GM12878 (cell line): Measurements from ENCODE around the gene AGPAT4. TPM values are rescaled to one million over a fixed set of nuclear protein-coding genes. Genes with fewer than 3 reads are reported as not detected.

Experiments
- ATAC-seq: fragments of 200-7000 bp; cut with Tn5 transposase; 3 replicates; pipeline ENCODE4 v1.9.1; 2020; ENCODE audit warnings: mild to moderate bottlenecking, moderate library complexity
- BruUV-seq: library from RNA; stranded (reverse); fragments of 400-500 nt; replicated peaks from 2 replicates; lab custom pipeline; 2021; lab: Mats Ljungman, UMichigan
- CTCF ChIA-PET: fragments of 300-600 bp; sonication (Branson Sonifier 250); formaldehyde crosslinking; extraction: SDS; loops from one replicate; lab custom pipeline; 2021; ENCODE audit warnings: inconsistent platforms; lab: Yijun Ruan, JAX
- POLR2A ChIA-PET: fragments of 350-600 bp; formaldehyde crosslinking; extraction: SDS; loops from one replicate; lab custom pipeline; 2021; ENCODE audit warnings: inconsistent platforms; lab: Charles Lee
- RAD21 ChIA-PET: fragments of 300-600 bp; sonication (Branson Sonifier 250); formaldehyde crosslinking; loops from one replicate; lab custom pipeline; 2023; ENCODE audit warnings: antibody characterized with exemption; ENCODE audit not compliant: unreplicated experiment; lab: Charles Lee
- SMC1A ChIA-PET: fragments of 300-600 bp; sonication (Branson Sonifier 250); formaldehyde crosslinking; loops from one replicate; lab custom pipeline; 2023; ENCODE audit not compliant: unreplicated experiment, uncharacterized antibody; lab: Charles Lee
- DNase-seq: peaks from one replicate; pipeline ENCODE4 v3.0.0-alpha.2; 2011; ENCODE audit warnings: low read depth, low spot score
- FAIRE-seq: peaks from 3 replicates; lab custom pipeline; 2011; peaks lifted over from hg19 to GRCh38; lab: Jason Lieb, UNC
- H2AFZ ChIP-seq: 2 replicates; pipeline ENCODE4 v1.6.0; 2011; ENCODE audit warnings: low read depth, low read length, control low read depth; ENCODE audit not compliant: control insufficient read depth
- H3K27ac ChIP-seq: 2 replicates; pipeline ENCODE4 v1.5.1; 2011; ENCODE audit warnings: control low read depth; ENCODE audit not compliant: control insufficient read depth, insufficient read depth
- H3K27me3 ChIP-seq, 2 experiments: replicated peaks in 1 of 2; 2 replicates each; pipeline versions ENCODE4 v1.6.0 to v1.6.1; 2011; ENCODE audit warnings: low read length in 1 of 2; ENCODE audit not compliant: control insufficient read depth in 2 of 2, insufficient read depth in 2 of 2
- H3K36me3 ChIP-seq, 2 experiments: 2 replicates each; pipeline ENCODE4 v1.5.1; 2011; ENCODE audit warnings: low read length in 1 of 2; ENCODE audit not compliant: control insufficient read depth in 2 of 2, insufficient read depth in 2 of 2
- H3K4me1 ChIP-seq: 2 replicates; pipeline ENCODE4 v1.6.1; 2011; ENCODE audit warnings: mild to moderate bottlenecking, low read length, moderate library complexity, mixed read lengths; ENCODE audit not compliant: control insufficient read depth, insufficient read depth
- H3K4me2 ChIP-seq: 2 replicates; pipeline ENCODE4 v1.6.0; 2011; ENCODE audit warnings: control low read depth; ENCODE audit not compliant: control insufficient read depth, insufficient read depth
- H3K4me3 ChIP-seq: fragments of 200-600 bp; sonication (generic); 2 replicates; pipeline ENCODE4 v1.5.1; 2016
- H3K79me2 ChIP-seq: 2 replicates; pipeline ENCODE4 v1.6.0; 2011; ENCODE audit warnings: low read length; ENCODE audit not compliant: control insufficient read depth, insufficient read depth
- H3K9ac ChIP-seq: 2 replicates; pipeline ENCODE4 v1.8.0; 2011; ENCODE audit warnings: low read length, control low read depth, mixed read lengths; ENCODE audit not compliant: control insufficient read depth, insufficient read depth
- H3K9me3 ChIP-seq: replicated peaks from 3 replicates; pipeline ENCODE4 v1.5.1; 2011; ENCODE audit warnings: mild to moderate bottlenecking, low read length; ENCODE audit not compliant: control insufficient read depth, insufficient read depth
- H4K20me1 ChIP-seq: 2 replicates; pipeline ENCODE4 v1.6.0; 2011; ENCODE audit not compliant: control insufficient read depth, insufficient read depth
- DPF2 ChIP-seq: fragments of 450-650 bp; IDR thresholded peaks from 2 replicates; pipeline ENCODE4 v1.6.1; 2017; ENCODE audit warnings: mild to moderate bottlenecking
- EGR1 ChIP-seq, 2 experiments: IDR thresholded peaks; 1 replicate in 1 of 2; 2 replicates in 1 of 2; pipeline ENCODE4 v1.6.1; 2011 to 2012; ENCODE audit warnings: low read depth in 2 of 2, low read length in 2 of 2, borderline replicate concordance in 1 of 2, mild to moderate bottlenecking in 1 of 2, moderate library complexity in 1 of 2
- ETV6 ChIP-seq, 2 experiments: fragments of 450-650 bp in 1 of 2; IDR thresholded peaks in 1 of 2; conservative IDR thresholded peaks in 1 of 2; 2 replicates each; pipeline ENCODE4 v1.6.1; 2014; ENCODE audit warnings: antibody characterized with exemption in 1 of 2, borderline replicate concordance in 1 of 2, low read depth in 1 of 2, mild to moderate bottlenecking in 1 of 2, moderate library complexity in 1 of 2
- EZH2 ChIP-seq: IDR thresholded peaks from 2 replicates; pipeline ENCODE4 v1.6.1; 2012; ENCODE audit warnings: low read depth, mild to moderate bottlenecking, control low read depth, inconsistent platforms, low read length, borderline replicate concordance; ENCODE audit not compliant: control insufficient read depth
- IKZF2 ChIP-seq, 2 experiments: fragments of 450-650 bp; IDR thresholded peaks; 2 replicates each; pipeline ENCODE4 v1.6.1; 2017; ENCODE audit warnings: mild to moderate bottlenecking in 2 of 2, moderate library complexity in 2 of 2
- RAD21 ChIP-seq: IDR thresholded peaks from 2 replicates; pipeline ENCODE4 v1.6.1; 2011; ENCODE audit warnings: mild to moderate bottlenecking, low read depth, low read length, moderate library complexity; ENCODE audit not compliant: insufficient read depth
- RB1 ChIP-seq: fragments of 450-650 bp; formaldehyde crosslinking; IDR thresholded peaks from 2 replicates; pipeline ENCODE4 v1.6.1; 2017; ENCODE audit warnings: mild to moderate bottlenecking, borderline replicate concordance
- SMARCA5 ChIP-seq: fragments of 450-650 bp; IDR thresholded peaks from 2 replicates; pipeline ENCODE4 v1.6.1; 2017; ENCODE audit warnings: mild to moderate bottlenecking
- SREBF1 ChIP-seq: IDR thresholded peaks from 2 replicates; pipeline ENCODE4 v1.6.1; 2012; ENCODE audit warnings: mild to moderate bottlenecking, low read length
- ZNF274 ChIP-seq: IDR thresholded peaks from one replicate; pipeline ENCODE4 v1.8.0; 2011; ENCODE audit not compliant: insufficient read length, insufficient read depth
- WGBS: methylation state at CpG from one replicate; pipeline ENCODE4 v1.1.6; 2016; ENCODE audit warnings: low lambda C conversion rate; ENCODE audit not compliant: insufficient replicate concordance, insufficient coverage; ENCODE audit errors: missing lambda C conversion rate; 5-methylcytosine and 5-hydroxymethylcytosine counted together
- in situ Hi-C: fragments of 300-500 bp; cut with MboI; formaldehyde crosslinking; loops from 9 replicates; pipeline ENCODE4 v1.14.3; 2018; ENCODE audit warnings: mixed read lengths
- intact Hi-C: fragments of 100-400 bp; cut with micrococcal nuclease; formaldehyde crosslinking; loops from one replicate; pipeline ENCODE4 v1.14.2; 2022; ENCODE audit not compliant: unreplicated experiment
- polyA plus RNA-seq, 11 experiments: library from polyadenylated mRNA; depleted of rRNA in 4 of 11; unstranded in 6 of 11; stranded (reverse) in 5 of 11; fragments of >200 nt; fragmentation: Nextera tagmentation in 4 of 11; fragmentation: Illumina TruSeq in 1 of 11; extraction: Ambion mirVana in 4 of 11; extraction: Trizol in 1 of 11; gene quantifications; 1 replicate in 1 of 11; 2 replicates in 10 of 11; pipeline versions ENCODE4 v1.2.1 to v1.2.3, GENCODE V29; 2011 to 2016; ENCODE audit warnings: inconsistent platforms in 2 of 11, missing spikeins in 2 of 11, low read depth in 1 of 11
- total RNA-seq, 4 experiments: library from RNA; depleted of rRNA in 3 of 4; stranded (reverse); fragments of >200 nt in 3 of 4; fragmentation: Illumina TruSeq in 1 of 4; extraction: Trizol in 1 of 4; gene quantifications; 2 replicates each; pipeline versions ENCODE4 v1.2.1 to v1.2.3, GENCODE V29; 2013 to 2021
- TF ChIP-seq, protein P1 (sequence below): IDR thresholded peaks from 2 replicates; pipeline ENCODE4 v1.6.1; 2011; ENCODE audit warnings: borderline replicate concordance, low read depth, mild to moderate bottlenecking, moderate library complexity, mixed read lengths, low read length; ENCODE audit not compliant: insufficient read depth; ENCODE audit errors: extremely low read length
- TF ChIP-seq, protein P2 (sequence below): IDR thresholded peaks from 2 replicates; pipeline ENCODE4 v1.6.1; 2012; ENCODE audit warnings: low read depth, low read length, improper control_type of control experiment

The AGPAT4 gene
- total and polyA plus RNA-seq, 10 of the 15 experiments (the other 5 are each of a cell fraction or from before 2014, with no cell fraction given): 0.34 to 2.2 (median 1.3) TPM

GRCh38 chr6:161239001-161239400 lies 34.9 kb downstream of the AGPAT4 start:
- Histone ChIP-seq H3K4me1 (peaks cover 10% of the 10 kb centered on the region; the same call in 1 of the 2 replicates), H3K27ac (no peak overlapping the region), H3K4me2 (no peak overlapping the region), H3K9ac (no peak overlapping the region), H3K9me3 (no peaks in the 10 kb centered on the region), H4K20me1 (no peaks in the 10 kb centered on the region), H2AFZ (no peak overlapping the region), H3K79me2 (no peaks in the 10 kb centered on the region), H3K4me3 (no peak overlapping the region), H3K36me3 (no peaks in the 10 kb centered on the region), H3K27me3 (no peaks in the 10 kb centered on the region)
- in situ Hi-C loops: no loop called here
- CTCF ChIA-PET: no interaction called here
- RAD21 ChIA-PET: no interaction called here
- TF ChIP-seq SMARCA5 (no peak), ZNF274 (no peak)
- FAIRE-seq: no peak
- POLR2A ChIA-PET: no interaction called here
- SMC1A ChIA-PET: interaction anchor here (1.4 kb wide), 1 partner anchor 38 kb away, joined by 3 read pairs; no protein-coding TSS in a partner anchor
- DNase-seq: no peak
- WGBS: 71% methylated on average over 6 of the region's 6 CpGs
- no TSS peak for BruUV-seq
- intact Hi-C loops: no loop called here
- no peak for ATAC-seq

DNA sequence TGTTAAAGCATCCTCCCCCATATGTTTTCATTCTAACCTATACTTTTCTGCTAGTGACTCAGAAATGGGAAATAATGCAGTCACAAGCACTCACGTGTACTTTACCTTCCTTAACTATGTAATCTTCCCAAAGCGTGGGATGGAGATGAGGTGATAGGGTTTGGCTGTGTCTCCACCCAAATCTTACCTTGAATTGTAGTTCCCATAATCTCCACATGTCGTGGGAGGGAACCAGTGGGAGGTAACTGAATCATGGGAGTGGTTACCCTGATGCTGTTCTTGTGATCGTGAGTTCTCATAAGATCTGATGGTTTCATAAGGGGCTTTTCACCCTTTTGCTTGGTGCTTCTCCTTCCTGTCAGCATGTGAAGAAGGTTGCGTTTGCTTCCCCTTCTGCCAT lies 35.4 kb downstream of the AGPAT4 start:
- Histone ChIP-seq H3K4me3 (no peak overlapping the region), H3K9me3 (no peaks in the 10 kb centered on the region), H3K27ac (no peak overlapping the region), H2AFZ (no peak overlapping the region), H3K79me2 (no peaks in the 10 kb centered on the region), H3K27me3 (no peaks in the 10 kb centered on the region), H4K20me1 (no peaks in the 10 kb centered on the region), H3K4me1 (peaks cover 10% of the 10 kb centered on the region; the same call in 1 of the 2 replicates), H3K36me3 (no peaks in the 10 kb centered on the region), H3K4me2 (no peak overlapping the region), H3K9ac (no peak overlapping the region)
- ChIA-PET CTCF (no interaction called here), RAD21 (no interaction called here), POLR2A (no interaction called here), SMC1A (no interaction called here)
- intact Hi-C loops (no loop called here), in situ Hi-C loops (no loop called here)
- TF ChIP-seq, protein P1, sequence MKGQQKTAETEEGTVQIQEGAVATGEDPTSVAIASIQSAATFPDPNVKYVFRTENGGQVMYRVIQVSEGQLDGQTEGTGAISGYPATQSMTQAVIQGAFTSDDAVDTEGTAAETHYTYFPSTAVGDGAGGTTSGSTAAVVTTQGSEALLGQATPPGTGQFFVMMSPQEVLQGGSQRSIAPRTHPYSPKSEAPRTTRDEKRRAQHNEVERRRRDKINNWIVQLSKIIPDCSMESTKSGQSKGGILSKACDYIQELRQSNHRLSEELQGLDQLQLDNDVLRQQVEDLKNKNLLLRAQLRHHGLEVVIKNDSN: no peak
- TF ChIP-seq EGR1 (IDR thresholded peaks at IDR 0.05; ENCODE audit: borderline replicate concordance in 1 of 2, low read depth in 2 of 2, low read length in 2 of 2) (no peak), RAD21 (no peak), EZH2 (no peak), RB1 (no peak), IKZF2 (IDR thresholded peaks at IDR 0.05) (no peak), ETV6 (conservative IDR thresholded peaks at IDR 0.05 in 1 of 2, IDR thresholded peaks at IDR 0.05 in 1 of 2; ENCODE audit: borderline replicate concordance in 1 of 2, low read depth in 1 of 2) (no peak), DPF2 (no peak), SREBF1 (no peak)
- TF ChIP-seq, protein P2, sequence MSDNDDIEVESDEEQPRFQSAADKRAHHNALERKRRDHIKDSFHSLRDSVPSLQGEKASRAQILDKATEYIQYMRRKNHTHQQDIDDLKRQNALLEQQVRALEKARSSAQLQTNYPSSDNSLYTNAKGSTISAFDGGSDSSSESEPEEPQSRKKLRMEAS: no peak
- WGBS: 55% methylated on average over 5 of the region's 5 CpGs
- ATAC-seq: no peak
- FAIRE-seq: no peak
- BruUV-seq: no TSS peak
- no peak for DNase-seq
